ENCODE data around the gene CDT1. TPM values are rescaled to one million over a fixed set of nuclear protein-coding genes. Genes with fewer than 3 reads are reported as not detected.

Gene CDT1
- total RNA-seq, 1 experiment from 2014 or later: 39.9 TPM

DNA sequence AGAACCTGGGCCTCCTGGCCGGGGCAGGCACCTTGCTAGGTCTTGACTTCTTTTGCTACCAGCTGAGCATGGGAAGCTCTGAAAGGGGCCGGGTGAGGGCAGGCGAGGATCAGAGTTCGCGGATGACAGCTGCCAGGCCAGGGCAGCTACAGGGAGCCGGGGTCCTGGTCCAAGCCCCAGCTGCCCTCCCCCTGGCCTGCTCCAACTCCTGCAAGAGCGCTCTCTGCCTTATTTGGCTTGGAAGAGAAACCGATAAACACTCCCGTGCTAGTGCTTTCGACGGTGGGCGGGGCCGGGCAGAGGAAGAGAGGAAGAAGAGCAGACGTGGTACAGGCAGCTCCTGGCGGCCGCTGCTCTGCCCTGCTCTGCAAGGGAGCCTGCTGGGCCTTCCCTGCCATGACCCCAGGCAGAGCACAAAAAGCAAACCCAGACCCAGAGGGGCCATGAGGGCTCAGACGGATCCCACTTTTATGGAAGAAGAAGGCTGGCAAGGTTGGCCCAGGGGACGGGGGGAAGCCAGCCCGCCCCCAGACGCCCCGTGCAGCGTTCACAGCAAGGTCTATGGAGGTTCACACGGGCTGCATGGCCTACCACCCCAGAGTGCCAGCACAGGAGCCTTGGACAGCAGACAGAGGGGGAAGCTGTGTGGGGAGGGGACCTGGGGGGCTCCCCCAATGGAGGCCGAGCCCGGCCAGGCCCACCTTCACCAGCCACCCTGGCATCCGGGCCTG is 44.2 kb upstream of the CDT1 start:
- ChIA-PET CTCF (interaction anchor here (0.5 to 1.4 kb wide), 2 partner anchors 26 to 28 kb away, joined by 3 to 4 read pairs; partner anchors contain the start of gene PIEZO1), POLR2A (interaction anchor here (0.6 kb wide), 1 partner anchor 10 kb away, joined by 5 read pairs; no protein-coding TSS in a partner anchor)
- ATAC-seq: no peak

DNA sequence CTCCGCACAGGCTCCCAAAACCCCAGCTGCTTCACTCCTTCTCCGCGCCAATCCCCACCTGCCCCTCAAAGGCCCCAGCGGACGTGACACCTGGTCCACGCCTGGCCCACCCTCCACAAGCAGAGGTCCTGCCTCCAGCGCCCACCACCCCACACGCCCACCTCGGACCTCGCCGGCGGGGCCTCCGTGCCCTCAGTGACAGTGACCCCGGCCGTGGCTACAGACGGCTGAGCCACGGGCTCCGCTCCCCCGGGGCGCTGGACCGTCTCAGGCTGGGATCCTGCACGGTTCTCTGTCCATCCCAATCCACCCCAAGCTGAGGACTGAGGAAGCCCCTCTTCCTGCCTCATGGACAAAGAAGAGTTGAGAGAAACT is 43.6 kb upstream of the CDT1 start:
- no peaks in the 10 kb centered on the region for H3K36me3 ChIP-seq (ENCODE audit: control insufficient read depth, insufficient read depth, low read length)
- ATAC-seq: no peak

More for the DNA sequence above, 44.2 kb upstream of the CDT1 start:
- no TSS peak for BruUV-seq (replicated peaks)
- TF ChIP-seq, protein P1, sequence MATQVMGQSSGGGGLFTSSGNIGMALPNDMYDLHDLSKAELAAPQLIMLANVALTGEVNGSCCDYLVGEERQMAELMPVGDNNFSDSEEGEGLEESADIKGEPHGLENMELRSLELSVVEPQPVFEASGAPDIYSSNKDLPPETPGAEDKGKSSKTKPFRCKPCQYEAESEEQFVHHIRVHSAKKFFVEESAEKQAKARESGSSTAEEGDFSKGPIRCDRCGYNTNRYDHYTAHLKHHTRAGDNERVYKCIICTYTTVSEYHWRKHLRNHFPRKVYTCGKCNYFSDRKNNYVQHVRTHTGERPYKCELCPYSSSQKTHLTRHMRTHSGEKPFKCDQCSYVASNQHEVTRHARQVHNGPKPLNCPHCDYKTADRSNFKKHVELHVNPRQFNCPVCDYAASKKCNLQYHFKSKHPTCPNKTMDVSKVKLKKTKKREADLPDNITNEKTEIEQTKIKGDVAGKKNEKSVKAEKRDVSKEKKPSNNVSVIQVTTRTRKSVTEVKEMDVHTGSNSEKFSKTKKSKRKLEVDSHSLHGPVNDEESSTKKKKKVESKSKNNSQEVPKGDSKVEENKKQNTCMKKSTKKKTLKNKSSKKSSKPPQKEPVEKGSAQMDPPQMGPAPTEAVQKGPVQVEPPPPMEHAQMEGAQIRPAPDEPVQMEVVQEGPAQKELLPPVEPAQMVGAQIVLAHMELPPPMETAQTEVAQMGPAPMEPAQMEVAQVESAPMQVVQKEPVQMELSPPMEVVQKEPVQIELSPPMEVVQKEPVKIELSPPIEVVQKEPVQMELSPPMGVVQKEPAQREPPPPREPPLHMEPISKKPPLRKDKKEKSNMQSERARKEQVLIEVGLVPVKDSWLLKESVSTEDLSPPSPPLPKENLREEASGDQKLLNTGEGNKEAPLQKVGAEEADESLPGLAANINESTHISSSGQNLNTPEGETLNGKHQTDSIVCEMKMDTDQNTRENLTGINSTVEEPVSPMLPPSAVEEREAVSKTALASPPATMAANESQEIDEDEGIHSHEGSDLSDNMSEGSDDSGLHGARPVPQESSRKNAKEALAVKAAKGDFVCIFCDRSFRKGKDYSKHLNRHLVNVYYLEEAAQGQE (IDR thresholded peaks at IDR 0.05; ENCODE audit: insufficient read depth in 1 of 2, low read depth in 2 of 2, low read length in 1 of 2): no peak
- TF ChIP-seq SIN3A (IDR thresholded peaks at IDR 0.05; ENCODE audit: borderline replicate concordance, insufficient read depth, low read depth, low read length) (no peak), TCF7L2 (IDR thresholded peaks at IDR 0.05; ENCODE audit: low read depth, low read length) (no peak), POLR2AphosphoS5 (IDR thresholded peaks at IDR 0.05; ENCODE audit: low read depth, low read length) (no peak)
- TF ChIP-seq, protein P2, sequence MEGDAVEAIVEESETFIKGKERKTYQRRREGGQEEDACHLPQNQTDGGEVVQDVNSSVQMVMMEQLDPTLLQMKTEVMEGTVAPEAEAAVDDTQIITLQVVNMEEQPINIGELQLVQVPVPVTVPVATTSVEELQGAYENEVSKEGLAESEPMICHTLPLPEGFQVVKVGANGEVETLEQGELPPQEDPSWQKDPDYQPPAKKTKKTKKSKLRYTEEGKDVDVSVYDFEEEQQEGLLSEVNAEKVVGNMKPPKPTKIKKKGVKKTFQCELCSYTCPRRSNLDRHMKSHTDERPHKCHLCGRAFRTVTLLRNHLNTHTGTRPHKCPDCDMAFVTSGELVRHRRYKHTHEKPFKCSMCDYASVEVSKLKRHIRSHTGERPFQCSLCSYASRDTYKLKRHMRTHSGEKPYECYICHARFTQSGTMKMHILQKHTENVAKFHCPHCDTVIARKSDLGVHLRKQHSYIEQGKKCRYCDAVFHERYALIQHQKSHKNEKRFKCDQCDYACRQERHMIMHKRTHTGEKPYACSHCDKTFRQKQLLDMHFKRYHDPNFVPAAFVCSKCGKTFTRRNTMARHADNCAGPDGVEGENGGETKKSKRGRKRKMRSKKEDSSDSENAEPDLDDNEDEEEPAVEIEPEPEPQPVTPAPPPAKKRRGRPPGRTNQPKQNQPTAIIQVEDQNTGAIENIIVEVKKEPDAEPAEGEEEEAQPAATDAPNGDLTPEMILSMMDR (IDR thresholded peaks at IDR 0.05): no peak
- H3K4me1 ChIP-seq (ENCODE audit: control insufficient read depth, insufficient read depth, low read length): peaks cover 80% of the 10 kb centered on the region
- intact Hi-C loops (cut with micrococcal nuclease; ENCODE audit: unreplicated experiment): no loop called here
- H3K27me3 ChIP-seq (ENCODE audit: control insufficient read depth, insufficient read depth, low read length): no peaks in the 10 kb centered on the region
- H3K9me3 ChIP-seq (ENCODE audit: control insufficient read depth, insufficient read depth, low read depth, low read length): no peaks in the 10 kb centered on the region
- H3K27ac ChIP-seq (ENCODE audit: low read length): peak overlapping the region; percentile 71
- in situ Hi-C loops (cut with HindIII; ENCODE audit: low pct_unique_long_range_greater_than_20kb, low sequenced_read_pairs): no loop called here
- no peak overlapping the region for H3K4me3 ChIP-seq (ENCODE audit: low read depth in 2 of 2, low read length in 2 of 2)
- H3K36me3 ChIP-seq (ENCODE audit: control insufficient read depth, insufficient read depth, low read length): no peaks in the 10 kb centered on the region
- no peak for DNase-seq (ENCODE audit: low read depth, low spot score)

More for the DNA sequence above, 43.6 kb upstream of the CDT1 start:
- TF ChIP-seq SIN3A (IDR thresholded peaks at IDR 0.05; ENCODE audit: borderline replicate concordance, insufficient read depth, low read depth, low read length): no peak
- TF ChIP-seq POLR2AphosphoS5 (IDR thresholded peaks at IDR 0.05; ENCODE audit: low read depth, low read length): no peak
- TF ChIP-seq, protein P1 (IDR thresholded peaks at IDR 0.05; ENCODE audit: insufficient read depth in 1 of 2, low read depth in 2 of 2, low read length in 1 of 2): no peak
- TF ChIP-seq TCF7L2 (IDR thresholded peaks at IDR 0.05; ENCODE audit: low read depth, low read length): no peak
- TF ChIP-seq, protein P2 (IDR thresholded peaks at IDR 0.05): no peak
- Histone ChIP-seq H3K27ac (ENCODE audit: low read length) (peak overlapping the region; percentile 74), H3K27me3 (ENCODE audit: control insufficient read depth, insufficient read depth, low read length) (no peaks in the 10 kb centered on the region), H3K4me3 (ENCODE audit: low read depth in 2 of 2, low read length in 2 of 2) (no peak overlapping the region), H3K4me1 (ENCODE audit: control insufficient read depth, insufficient read depth, low read length) (peaks cover 78% of the 10 kb centered on the region), H3K9me3 (ENCODE audit: control insufficient read depth, insufficient read depth, low read depth, low read length) (no peaks in the 10 kb centered on the region)
- ChIA-PET CTCF (interaction anchor here (1.4 kb wide), 1 partner anchor 25 kb away, joined by 3 read pairs; the partner anchor contains the start of gene PIEZO1), POLR2A (no interaction called here)
- no peak for DNase-seq (ENCODE audit: low read depth, low spot score)
- in situ Hi-C loops (cut with HindIII; ENCODE audit: low pct_unique_long_range_greater_than_20kb, low sequenced_read_pairs) (no loop called here), intact Hi-C loops (cut with micrococcal nuclease; ENCODE audit: unreplicated experiment) (no loop called here)
- no TSS peak for BruUV-seq (replicated peaks)
